ENCODE results near the gene CRMP1. TPM values are rescaled to one million over a fixed set of nuclear protein-coding genes. Genes with fewer than 3 reads are reported as not detected.

Gene CRMP1
- polyA plus RNA-seq, 1 experiment: 5.6 TPM

DNA sequence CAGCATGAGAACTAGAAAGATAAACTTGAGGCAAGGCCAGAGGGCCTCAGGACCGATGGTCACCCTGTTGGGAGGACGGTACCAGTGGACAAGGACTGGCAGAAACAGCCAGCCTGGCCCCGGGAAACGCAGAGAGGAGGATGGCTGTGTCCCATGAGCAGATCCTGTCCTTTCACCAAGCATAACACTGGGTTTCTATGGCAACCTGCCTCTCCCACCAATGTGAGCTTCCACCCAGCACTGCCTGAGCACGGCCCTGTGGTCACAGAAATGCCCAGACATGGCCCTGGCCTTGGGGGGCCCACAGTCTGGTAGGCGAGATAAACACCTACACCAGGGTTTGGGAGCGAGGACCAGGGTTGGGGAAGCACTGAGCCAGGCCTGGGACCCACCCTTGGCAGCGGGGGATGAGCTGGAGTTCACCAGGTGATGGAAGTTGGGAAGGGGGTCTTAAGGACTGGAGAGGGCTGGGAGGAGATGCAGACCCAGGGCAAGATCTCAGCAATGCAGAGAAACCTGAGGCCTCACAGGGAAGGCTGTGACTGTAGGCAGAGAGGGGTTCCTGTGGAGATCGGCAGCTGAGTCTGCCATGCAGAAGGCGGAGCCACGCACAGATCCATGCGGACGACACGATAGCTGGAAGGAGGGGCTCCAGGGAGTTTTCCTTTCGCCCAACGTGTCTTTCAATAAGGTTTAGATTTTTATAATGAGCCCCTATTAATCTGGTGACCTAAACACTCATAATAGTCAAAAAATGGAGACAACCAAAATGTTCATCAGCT, 32.7 kb upstream of the CRMP1 start:
- TF ChIP-seq, protein P1, sequence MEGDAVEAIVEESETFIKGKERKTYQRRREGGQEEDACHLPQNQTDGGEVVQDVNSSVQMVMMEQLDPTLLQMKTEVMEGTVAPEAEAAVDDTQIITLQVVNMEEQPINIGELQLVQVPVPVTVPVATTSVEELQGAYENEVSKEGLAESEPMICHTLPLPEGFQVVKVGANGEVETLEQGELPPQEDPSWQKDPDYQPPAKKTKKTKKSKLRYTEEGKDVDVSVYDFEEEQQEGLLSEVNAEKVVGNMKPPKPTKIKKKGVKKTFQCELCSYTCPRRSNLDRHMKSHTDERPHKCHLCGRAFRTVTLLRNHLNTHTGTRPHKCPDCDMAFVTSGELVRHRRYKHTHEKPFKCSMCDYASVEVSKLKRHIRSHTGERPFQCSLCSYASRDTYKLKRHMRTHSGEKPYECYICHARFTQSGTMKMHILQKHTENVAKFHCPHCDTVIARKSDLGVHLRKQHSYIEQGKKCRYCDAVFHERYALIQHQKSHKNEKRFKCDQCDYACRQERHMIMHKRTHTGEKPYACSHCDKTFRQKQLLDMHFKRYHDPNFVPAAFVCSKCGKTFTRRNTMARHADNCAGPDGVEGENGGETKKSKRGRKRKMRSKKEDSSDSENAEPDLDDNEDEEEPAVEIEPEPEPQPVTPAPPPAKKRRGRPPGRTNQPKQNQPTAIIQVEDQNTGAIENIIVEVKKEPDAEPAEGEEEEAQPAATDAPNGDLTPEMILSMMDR (IDR thresholded peaks at IDR 0.05; ENCODE audit: low read depth, low read length): no peak
- Histone ChIP-seq H3K27me3 (ENCODE audit: control insufficient read depth, insufficient read depth, low read length) (peaks cover 8% of the 10 kb centered on the region), H3K9me3 (ENCODE audit: control insufficient read depth, insufficient read depth, low read length) (no peaks in the 10 kb centered on the region), H3K4me3 (ENCODE audit: low read depth, low read length) (no peak overlapping the region), H3K27ac (ENCODE audit: low read depth, low read length) (no peak overlapping the region)
- POLR2A ChIA-PET: no interaction called here
- no peak for DNase-seq (ENCODE audit: low read depth, low spot score)
- CTCF ChIA-PET: no interaction called here

DNA sequence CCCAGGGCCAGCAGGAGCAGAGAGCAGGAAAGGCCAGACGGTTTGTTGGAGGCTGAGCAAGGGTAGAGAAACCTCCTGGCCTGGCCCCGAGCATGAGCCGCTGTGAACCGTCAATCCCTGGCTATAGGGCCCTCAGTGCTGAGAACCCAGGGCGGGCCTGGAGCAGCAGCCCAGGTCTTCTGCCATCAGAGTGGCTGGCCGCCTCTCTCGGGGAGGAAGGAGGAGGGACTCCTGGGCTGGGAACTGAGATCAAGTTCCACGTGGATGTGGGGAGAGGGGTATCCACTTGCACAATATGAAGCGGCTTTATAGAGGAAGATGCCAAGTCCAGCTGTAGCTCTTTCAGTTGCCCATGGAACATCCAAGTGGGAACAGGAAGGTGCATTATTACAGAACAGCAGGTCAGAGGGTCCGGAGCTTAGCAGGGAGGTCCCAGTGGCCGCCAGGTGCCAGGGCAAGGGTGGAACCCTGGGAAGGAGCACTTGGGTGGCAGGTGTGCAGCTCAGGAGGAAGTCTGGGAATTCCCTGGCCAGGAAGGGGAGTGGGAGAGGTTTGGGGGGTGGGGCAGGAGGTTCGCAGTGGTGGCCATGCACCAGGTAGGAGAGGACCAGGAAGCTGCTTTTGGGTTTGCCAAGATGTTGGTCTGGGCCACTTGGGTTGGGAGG, 31.7 kb upstream of the CRMP1 start:
- no peak for DNase-seq (ENCODE audit: low read depth, low spot score)
- CTCF ChIA-PET: no interaction called here
- TF ChIP-seq, protein P1 (IDR thresholded peaks at IDR 0.05; ENCODE audit: low read depth, low read length): no peak
- no peak overlapping the region for H3K27ac ChIP-seq (ENCODE audit: low read depth, low read length)
- H3K27me3 ChIP-seq (ENCODE audit: control insufficient read depth, insufficient read depth, low read length): peaks cover 6% of the 10 kb centered on the region
- H3K4me3 ChIP-seq (ENCODE audit: low read depth, low read length): no peak overlapping the region
- H3K9me3 ChIP-seq (ENCODE audit: control insufficient read depth, insufficient read depth, low read length): no peaks in the 10 kb centered on the region
- POLR2A ChIA-PET: no interaction called here

DNA sequence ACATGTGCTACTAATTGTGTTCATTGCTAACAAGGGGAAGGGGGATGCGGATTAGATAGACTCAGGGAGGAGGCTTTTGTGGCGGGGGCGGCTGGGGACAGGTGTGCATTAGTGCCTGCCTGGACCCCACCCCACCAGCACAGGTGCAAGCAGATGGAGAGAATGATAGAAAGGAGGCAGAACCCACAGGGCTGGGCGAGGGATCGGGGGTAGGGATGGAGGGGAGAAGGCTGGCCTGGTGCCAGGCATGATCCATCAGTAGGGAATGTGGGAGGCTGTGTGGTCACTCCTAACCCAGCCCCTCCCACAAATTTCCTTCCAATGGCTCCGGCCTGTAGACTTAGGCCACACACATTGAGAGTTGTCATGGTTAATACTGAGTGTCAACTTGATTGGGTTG, 30.5 kb upstream of the CRMP1 start:
- H3K4me3 ChIP-seq (ENCODE audit: low read depth, low read length): no peak overlapping the region
- DNase-seq (ENCODE audit: low read depth, low spot score): no peak
- no peak overlapping the region for H3K27ac ChIP-seq (ENCODE audit: low read depth, low read length)
- TF ChIP-seq, protein P1 (IDR thresholded peaks at IDR 0.05; ENCODE audit: low read depth, low read length): no peak
- ChIA-PET CTCF (no interaction called here), POLR2A (no interaction called here)
- H3K9me3 ChIP-seq (ENCODE audit: control insufficient read depth, insufficient read depth, low read length): no peaks in the 10 kb centered on the region
- peaks cover 8% of the 10 kb centered on the region for H3K27me3 ChIP-seq (ENCODE audit: control insufficient read depth, insufficient read depth, low read length)

DNA sequence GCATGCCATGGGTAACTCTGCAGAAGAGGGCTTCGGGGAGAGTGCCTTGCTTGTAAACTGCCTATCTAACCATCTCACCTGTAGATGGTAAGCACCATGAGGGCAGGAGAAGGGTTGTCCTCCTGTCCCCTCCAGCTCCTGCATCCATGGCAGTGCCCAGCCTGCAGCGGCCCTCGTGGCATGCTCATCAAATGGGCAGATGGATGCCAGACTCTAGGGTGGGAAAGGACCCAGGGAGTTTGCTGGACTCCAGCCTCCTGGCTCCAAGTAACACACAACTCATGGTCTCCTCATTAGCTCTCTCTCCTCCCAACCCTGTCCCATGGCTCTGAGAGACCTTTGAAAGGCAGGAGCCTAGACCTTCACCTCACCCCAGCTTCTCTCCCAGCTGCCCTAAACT, 29.7 kb upstream of the CRMP1 start:
- POLR2A ChIA-PET: no interaction called here
- no peak for DNase-seq (ENCODE audit: low read depth, low spot score)
- Histone ChIP-seq H3K27me3 (ENCODE audit: control insufficient read depth, insufficient read depth, low read length) (peaks cover 7% of the 10 kb centered on the region), H3K9me3 (ENCODE audit: control insufficient read depth, insufficient read depth, low read length) (no peaks in the 10 kb centered on the region), H3K4me3 (ENCODE audit: low read depth, low read length) (no peak overlapping the region), H3K27ac (ENCODE audit: low read depth, low read length) (no peak overlapping the region)
- CTCF ChIA-PET: no interaction called here
- TF ChIP-seq, protein P1 (IDR thresholded peaks at IDR 0.05; ENCODE audit: low read depth, low read length): no peak

DNA sequence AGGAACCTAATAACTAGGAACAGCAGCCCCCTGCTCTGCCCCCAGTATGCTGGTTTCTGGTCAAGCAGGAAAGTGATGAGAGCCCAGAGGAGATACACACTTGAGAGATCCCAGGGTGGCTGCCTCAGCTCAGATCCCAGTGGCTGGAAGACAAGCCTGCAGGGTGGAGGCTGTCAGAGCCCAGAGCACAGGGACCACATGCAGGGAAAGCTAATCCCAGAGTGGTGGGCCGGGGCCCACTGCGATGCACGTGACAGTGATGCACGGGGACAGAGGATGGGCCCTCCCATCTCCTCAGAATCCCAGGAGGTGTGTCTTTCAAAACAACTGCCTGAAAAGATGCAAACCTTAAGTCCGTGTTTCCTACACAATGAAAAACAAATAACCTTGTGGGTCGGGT, 29.1 kb upstream of the CRMP1 start:
- CTCF ChIA-PET: no interaction called here
- no peak overlapping the region for H3K4me3 ChIP-seq (ENCODE audit: low read depth, low read length)
- POLR2A ChIA-PET: no interaction called here
- no peak for DNase-seq (ENCODE audit: low read depth, low spot score)
- H3K27ac ChIP-seq (ENCODE audit: low read depth, low read length): no peak overlapping the region
- TF ChIP-seq, protein P1 (IDR thresholded peaks at IDR 0.05; ENCODE audit: low read depth, low read length): no peak
- peaks cover 5% of the 10 kb centered on the region for H3K27me3 ChIP-seq (ENCODE audit: control insufficient read depth, insufficient read depth, low read length)
- no peaks in the 10 kb centered on the region for H3K9me3 ChIP-seq (ENCODE audit: control insufficient read depth, insufficient read depth, low read length)
